SU-DHL-6 (cell line): ENCODE results near the gene TXNRD2.
A peak's percentile ranks its signal among the peaks of the same experiment; 100 is the strongest.

ENCODE experiments used
- H2AFZ ChIP-seq: fragments of 200-600 bp; sonication (generic); 2 replicates; pipeline ENCODE4 v1.6.1; 2014; ENCODE audit warnings: low read depth, mild to moderate bottlenecking, moderate library complexity, mixed read lengths, antibody characterized with exemption, low read length; ENCODE audit not compliant: severe bottlenecking
- H3F3A ChIP-seq: fragments of 200-600 bp; shearing (Covaris generic); 2 replicates; pipeline ENCODE4 v1.6.0; 2016; ENCODE audit warnings: antibody characterized with exemption, mild to moderate bottlenecking; ENCODE audit not compliant: insufficient read depth
- H3K27ac ChIP-seq: fragments of 200-600 bp; sonication (generic); 2 replicates; pipeline ENCODE4 v1.5.1; 2016; ENCODE audit warnings: low read depth, mild to moderate bottlenecking, low read length, moderate library complexity, mixed read lengths
- H3K27me3 ChIP-seq: fragments of 200-600 bp; sonication (generic), shearing (Covaris generic); 2 replicates; pipeline ENCODE4 v1.6.0; 2014; ENCODE audit warnings: mild to moderate bottlenecking, low read length
- H3K36me3 ChIP-seq: fragments of 200-600 bp; sonication (generic); 2 replicates; pipeline ENCODE4 v1.6.1; 2014; ENCODE audit warnings: mild to moderate bottlenecking, low read length, mixed read lengths
- H3K4me2 ChIP-seq: fragments of 300-600, 200-600 bp; shearing (Covaris generic), sonication (generic); 2 replicates; pipeline ENCODE4 v1.6.0; 2014; ENCODE audit warnings: low read length, low read depth, mild to moderate bottlenecking; ENCODE audit not compliant: poor library complexity, severe bottlenecking
- H3K4me3 ChIP-seq: fragments of 200-600 bp; sonication (generic); 2 replicates; pipeline ENCODE4 v1.5.1; 2014; ENCODE audit warnings: antibody characterized with exemption, low read length, mild to moderate bottlenecking, mixed read lengths; ENCODE audit not compliant: insufficient read depth, poor library complexity, severe bottlenecking
- H3K79me2 ChIP-seq: fragments of 200-600 bp; sonication (generic); 2 replicates; pipeline ENCODE4 v1.6.1; 2014; ENCODE audit warnings: mild to moderate bottlenecking, low read length, moderate library complexity; ENCODE audit not compliant: insufficient read depth
- H3K9ac ChIP-seq: fragments of 200-600 bp; sonication (generic); 2 replicates; pipeline ENCODE4 v1.7.0; 2014; ENCODE audit warnings: mild to moderate bottlenecking, low read length
- H3K9me2 ChIP-seq: fragments of 200-600 bp; sonication (generic); replicated peaks from 2 replicates; pipeline ENCODE4 v1.6.1; 2014; ENCODE audit warnings: low read length; ENCODE audit not compliant: insufficient read depth
- H3K9me3 ChIP-seq: fragments of 200-600 bp; sonication (generic); 2 replicates; pipeline ENCODE4 v1.6.1; 2014; ENCODE audit warnings: low read length, mixed read lengths; ENCODE audit not compliant: insufficient read depth
- H4K20me1 ChIP-seq: fragments of 200-600 bp; sonication (generic); 2 replicates; pipeline ENCODE4 v1.6.1; 2014; ENCODE audit warnings: low read depth, mild to moderate bottlenecking, antibody characterized with exemption, low read length, moderate library complexity, mixed read lengths
- EZH2phosphoT487 ChIP-seq: fragments of 200-600 bp; sonication (generic), shearing (Covaris generic); conservative IDR thresholded peaks from 2 replicates; pipeline ENCODE4 v1.6.1; 2018; ENCODE audit warnings: mild to moderate bottlenecking, antibody characterized with exemption, low read length, moderate library complexity, mixed read lengths
- TF ChIP-seq, protein P1 (sequence below): fragments of 200-600 bp; sonication (generic); IDR thresholded peaks from one replicate; pipeline ENCODE4 v1.5.1; 2017; ENCODE audit warnings: antibody characterized with exemption, mild to moderate bottlenecking, low read length, moderate library complexity; ENCODE audit not compliant: insufficient read depth, poor library complexity, severe bottlenecking

The TXNRD2 gene

DNA sequence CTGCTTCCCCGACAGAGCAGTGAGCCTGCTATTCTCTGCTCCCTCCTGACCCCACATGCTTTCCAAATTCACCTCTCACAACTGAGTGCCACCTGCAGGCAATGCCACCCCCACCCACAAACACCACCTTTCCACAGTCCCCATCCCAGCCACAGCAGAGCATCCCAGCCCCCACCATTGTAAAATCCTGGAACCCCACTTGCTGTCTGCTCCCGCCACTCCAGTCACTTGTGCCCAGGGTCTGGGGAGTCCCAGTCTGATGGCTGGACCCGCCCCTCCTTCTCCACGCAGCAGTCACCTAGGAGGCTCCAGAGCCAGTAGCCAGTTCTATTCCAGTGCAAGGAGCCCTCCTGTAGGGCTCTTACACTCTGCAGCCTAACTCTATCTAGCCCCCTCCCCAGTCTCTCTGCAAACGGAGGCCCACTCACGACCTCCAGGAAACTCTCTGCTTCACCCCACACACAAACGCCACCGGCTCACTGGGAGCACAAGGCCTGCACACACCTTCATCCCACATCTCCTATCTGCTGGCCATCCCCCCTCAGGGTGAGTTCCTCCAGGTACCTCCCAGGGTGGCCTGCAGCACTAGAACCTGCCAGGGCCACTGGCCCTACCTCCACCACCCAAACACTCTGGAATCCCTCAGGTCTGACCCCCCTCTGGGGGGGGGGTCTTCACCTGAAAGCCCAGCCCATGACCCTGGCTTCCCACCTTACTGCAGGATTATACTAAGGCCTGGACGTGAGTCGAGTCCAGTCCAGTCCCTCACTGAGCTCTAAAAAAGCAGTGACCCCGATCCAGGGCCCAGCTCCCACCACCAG is 88.3 kb downstream of the TXNRD2 start:
- no peaks in the 10 kb centered on the region for H3F3A ChIP-seq
- H2AFZ ChIP-seq = no peak overlapping the region
- no peak for TF ChIP-seq EZH2phosphoT487
- TF ChIP-seq, protein P1, sequence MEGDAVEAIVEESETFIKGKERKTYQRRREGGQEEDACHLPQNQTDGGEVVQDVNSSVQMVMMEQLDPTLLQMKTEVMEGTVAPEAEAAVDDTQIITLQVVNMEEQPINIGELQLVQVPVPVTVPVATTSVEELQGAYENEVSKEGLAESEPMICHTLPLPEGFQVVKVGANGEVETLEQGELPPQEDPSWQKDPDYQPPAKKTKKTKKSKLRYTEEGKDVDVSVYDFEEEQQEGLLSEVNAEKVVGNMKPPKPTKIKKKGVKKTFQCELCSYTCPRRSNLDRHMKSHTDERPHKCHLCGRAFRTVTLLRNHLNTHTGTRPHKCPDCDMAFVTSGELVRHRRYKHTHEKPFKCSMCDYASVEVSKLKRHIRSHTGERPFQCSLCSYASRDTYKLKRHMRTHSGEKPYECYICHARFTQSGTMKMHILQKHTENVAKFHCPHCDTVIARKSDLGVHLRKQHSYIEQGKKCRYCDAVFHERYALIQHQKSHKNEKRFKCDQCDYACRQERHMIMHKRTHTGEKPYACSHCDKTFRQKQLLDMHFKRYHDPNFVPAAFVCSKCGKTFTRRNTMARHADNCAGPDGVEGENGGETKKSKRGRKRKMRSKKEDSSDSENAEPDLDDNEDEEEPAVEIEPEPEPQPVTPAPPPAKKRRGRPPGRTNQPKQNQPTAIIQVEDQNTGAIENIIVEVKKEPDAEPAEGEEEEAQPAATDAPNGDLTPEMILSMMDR = no peak
- H3K4me3 ChIP-seq = peak overlapping the region; percentile 78
- no peak overlapping the region for H3K27ac ChIP-seq
- H3K79me2 ChIP-seq = peaks cover 29% of the 10 kb centered on the region
- H4K20me1 ChIP-seq = no peaks in the 10 kb centered on the region
- no peaks in the 10 kb centered on the region for H3K27me3 ChIP-seq
- no peaks in the 10 kb centered on the region for H3K36me3 ChIP-seq
- no peaks in the 10 kb centered on the region for H3K9me2 ChIP-seq
- peak overlapping the region; percentile 97 for H3K9ac ChIP-seq
- peak overlapping the region; percentile 60 for H3K4me2 ChIP-seq
- no peaks in the 10 kb centered on the region for H3K9me3 ChIP-seq

DNA sequence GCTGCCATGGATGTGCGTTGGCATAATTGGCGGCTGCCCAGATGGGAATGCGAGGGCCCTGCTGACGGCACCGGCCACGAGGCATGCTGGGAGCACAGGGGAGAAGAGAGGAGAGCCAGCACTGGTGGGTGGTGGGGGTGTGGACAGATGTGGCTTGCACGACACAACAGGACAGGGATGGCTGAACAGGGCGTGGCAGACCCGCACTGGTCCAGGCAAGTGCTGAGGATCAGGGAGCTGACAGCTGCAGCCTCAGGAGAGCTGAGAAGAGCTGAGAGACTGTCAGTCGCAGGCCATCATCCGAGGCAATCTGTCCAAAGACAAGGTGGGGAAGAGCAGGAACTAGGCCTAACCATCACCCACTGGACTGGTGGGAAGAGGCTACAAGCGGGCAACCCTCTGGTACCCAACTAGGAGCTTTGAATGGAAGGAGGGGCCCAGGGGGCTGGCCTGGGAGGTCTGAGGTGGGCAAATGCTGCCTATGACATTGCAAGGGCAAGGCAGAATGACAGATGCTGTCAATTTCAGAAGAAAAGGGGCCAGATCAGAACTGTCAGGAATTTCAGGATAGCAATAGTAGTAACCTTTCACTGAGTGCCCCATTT is 89.3 kb downstream of the TXNRD2 start:
- H3K9me2 ChIP-seq = no peaks in the 10 kb centered on the region
- no peak overlapping the region for H3K9ac ChIP-seq
- H3K27ac ChIP-seq = no peak overlapping the region
- H2AFZ ChIP-seq = no peak overlapping the region
- H3K9me3 ChIP-seq = no peaks in the 10 kb centered on the region
- H3K36me3 ChIP-seq = no peaks in the 10 kb centered on the region
- H3K27me3 ChIP-seq = no peaks in the 10 kb centered on the region
- no peaks in the 10 kb centered on the region for H3F3A ChIP-seq
- no peaks in the 10 kb centered on the region for H4K20me1 ChIP-seq
- TF ChIP-seq, protein P1 = no peak
- no peak for TF ChIP-seq EZH2phosphoT487
- no peak overlapping the region for H3K4me3 ChIP-seq
- H3K79me2 ChIP-seq = peaks cover 29% of the 10 kb centered on the region
- no peak overlapping the region for H3K4me2 ChIP-seq

DNA sequence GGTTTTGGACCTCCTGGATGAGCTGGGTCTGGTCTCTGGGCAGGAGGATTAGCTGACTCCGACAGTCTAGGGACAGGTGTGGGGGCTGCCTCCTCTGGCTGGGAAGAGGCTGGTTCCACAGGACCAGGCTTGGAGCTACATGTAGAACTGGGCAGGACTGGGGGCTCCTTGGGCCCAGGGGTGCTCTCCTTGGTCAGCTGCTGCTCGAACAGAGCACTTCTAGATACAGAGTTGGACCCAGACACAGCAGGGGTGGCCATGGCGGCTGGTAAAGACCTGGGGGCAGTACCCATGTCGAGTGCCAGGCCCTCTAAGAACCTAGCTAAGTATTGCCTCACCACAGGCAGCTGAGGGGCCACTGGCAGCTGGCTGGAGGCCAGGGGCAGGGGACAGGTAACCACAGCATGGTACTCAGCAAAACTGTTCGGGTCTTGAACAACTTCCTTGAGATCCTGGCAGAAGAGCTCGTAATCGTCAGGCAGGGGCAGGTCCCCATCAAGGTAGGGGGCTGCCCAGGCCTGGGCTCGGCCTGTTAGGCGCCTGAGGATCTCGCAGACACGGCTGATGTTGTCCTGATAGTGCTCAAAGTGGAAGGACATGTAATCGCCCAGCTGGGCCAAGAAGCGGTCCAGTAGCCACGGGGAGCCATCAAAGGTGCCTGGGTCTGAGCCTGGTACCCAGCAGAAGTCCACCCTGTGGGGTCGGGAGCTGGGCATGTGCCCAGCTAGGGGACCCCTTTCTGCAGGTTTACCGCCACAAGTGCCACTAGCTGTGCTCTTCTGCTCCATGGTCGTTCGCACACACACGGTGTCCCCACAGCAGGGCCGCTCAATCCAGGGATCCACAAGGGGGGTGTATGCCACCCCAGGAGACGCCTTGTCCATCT is 90.1 kb downstream of the TXNRD2 start:
- Histone ChIP-seq H3K4me2 (no peak overlapping the region), H3K36me3 (no peaks in the 10 kb centered on the region), H3K9me3 (no peaks in the 10 kb centered on the region), H3K27me3 (no peaks in the 10 kb centered on the region), H3F3A (no peaks in the 10 kb centered on the region), H2AFZ (no peak overlapping the region), H3K9me2 (no peaks in the 10 kb centered on the region), H3K79me2 (peaks cover 29% of the 10 kb centered on the region), H3K4me3 (no peak overlapping the region), H3K9ac (no peak overlapping the region), H4K20me1 (no peaks in the 10 kb centered on the region), H3K27ac (no peak overlapping the region)
- no peak for TF ChIP-seq EZH2phosphoT487
- TF ChIP-seq, protein P1 = no peak
